ENCODE results near the gene HPSE.

Gene HPSE

DNA sequence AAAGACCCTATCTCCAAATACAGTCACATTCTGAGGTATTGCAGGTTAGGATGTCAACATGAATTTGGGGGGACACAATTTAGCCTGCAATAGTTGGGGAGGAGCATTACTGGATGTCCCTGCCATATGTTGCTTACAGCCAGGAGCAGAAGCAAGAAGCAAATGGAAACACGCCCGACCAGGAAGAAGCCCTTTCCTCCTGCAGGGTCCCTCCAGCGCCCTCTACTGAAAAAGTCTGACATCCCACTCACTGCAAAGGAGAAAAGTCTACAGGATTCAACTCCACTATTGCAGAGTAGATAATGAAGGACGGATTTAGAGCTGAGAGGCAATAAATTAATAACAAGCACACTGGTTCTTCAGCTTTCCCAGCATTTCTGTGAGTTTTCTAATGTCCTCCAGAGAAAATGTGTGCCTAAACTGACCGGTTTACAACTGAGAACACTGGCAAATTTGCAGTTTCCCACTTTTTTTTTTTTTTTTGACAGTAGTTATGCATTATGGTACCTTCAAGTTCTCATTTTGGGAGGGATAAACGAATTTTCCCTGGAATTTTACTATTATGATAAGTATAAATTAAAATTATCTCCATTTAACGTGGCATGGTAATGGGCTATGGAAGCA lies 81.8 kb downstream of the HPSE start:
- Histone ChIP-seq H3K4me2 (ENCODE audit: insufficient read depth, low read length, poor library complexity, severe bottlenecking) (no peak overlapping the region), H3K23ac (ENCODE audit: low read depth, low read length, poor library complexity) (no peak overlapping the region), H3K9me3 (replicated peaks in 1 of 2; ENCODE audit: control insufficient read depth in 2 of 2, insufficient read depth in 1 of 2, low read depth in 1 of 2, low read length in 2 of 2) (no peaks in the 10 kb centered on the region), H2BK120ac (ENCODE audit: low read depth, low read length) (no peak overlapping the region), H2AFZ (ENCODE audit: low read length) (no peak overlapping the region), H2BK5ac (ENCODE audit: low read length) (no peak overlapping the region), H3K4ac (ENCODE audit: low read length) (no peak overlapping the region), H2AK5ac (ENCODE audit: low read depth, low read length) (no peak overlapping the region), H3K36me3 (replicated peaks in 1 of 2; ENCODE audit: control insufficient read depth in 2 of 2, insufficient read depth in 2 of 2, low read length in 2 of 2) (peaks cover 0 to 8% of the 10 kb centered on the region in 2 donors), H3K9ac (ENCODE audit: low read depth, low read length, poor library complexity) (no peak overlapping the region), H3K27ac (replicated peaks; ENCODE audit: low read length) (no peak overlapping the region), H4K91ac (ENCODE audit: low read depth, low read length, poor library complexity) (no peak overlapping the region), H3K27me3 (ENCODE audit: control insufficient read depth in 3 of 3, insufficient read depth in 3 of 3, low read depth in 1 of 3, low read length in 3 of 3) (no peaks in the 10 kb centered on the region), H3K4me3 (ENCODE audit: low read length in 2 of 2) (no peak overlapping the region), H2BK12ac (ENCODE audit: low read length) (no peak overlapping the region), H3K18ac (ENCODE audit: low read length) (no peak overlapping the region), H4K8ac (ENCODE audit: low read depth, low read length) (no peak overlapping the region), H3K14ac (ENCODE audit: low read length) (no peak overlapping the region), H3K79me1 (ENCODE audit: low read depth, low read length) (no peaks in the 10 kb centered on the region), H2BK15ac (ENCODE audit: low read length) (no peak overlapping the region), H3K4me1 (ENCODE audit: control insufficient read depth in 2 of 2, insufficient read depth in 1 of 2, low read depth in 1 of 2, low read length in 2 of 2) (peaks cover 6 to 11% of the 10 kb centered on the region in 2 donors)
- no CpG with 5 or more reads among the region's 7 CpGs for WGBS, 2 donors (ENCODE audit: extremely low coverage in 2 of 2, insufficient read length in 2 of 2, insufficient replicate concordance in 1 of 2)
- peak; percentile 51 for DNase-seq (ENCODE audit: low spot score)

DNA sequence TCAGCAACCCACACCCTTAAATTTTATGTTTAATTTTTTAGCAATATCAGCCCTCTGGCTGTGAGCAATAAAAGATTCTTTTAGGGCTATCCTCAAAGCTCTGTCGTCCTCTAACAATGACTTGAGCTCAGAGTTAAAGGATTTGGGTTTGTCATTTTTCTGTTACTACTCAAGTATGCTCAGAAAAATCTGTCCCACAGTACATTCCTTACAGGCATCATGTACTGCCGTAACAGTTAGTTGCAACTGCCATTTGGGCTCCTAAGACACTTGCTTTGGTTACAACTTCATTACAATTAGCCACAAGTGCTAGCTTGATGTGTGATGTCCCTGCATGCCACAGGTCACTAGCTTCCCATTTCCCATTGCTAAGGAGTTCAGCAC lies 83.2 kb downstream of the HPSE start:
- no peak for DNase-seq (ENCODE audit: low spot score)
- Histone ChIP-seq H3K4me2 (ENCODE audit: insufficient read depth, low read length, poor library complexity, severe bottlenecking) (no peak overlapping the region), H3K18ac (ENCODE audit: low read length) (no peak overlapping the region), H4K8ac (ENCODE audit: low read depth, low read length) (no peak overlapping the region), H3K4me1 (ENCODE audit: control insufficient read depth in 2 of 2, insufficient read depth in 1 of 2, low read depth in 1 of 2, low read length in 2 of 2) (peaks cover 5 to 7% of the 10 kb centered on the region in 2 donors), H3K14ac (ENCODE audit: low read length) (no peak overlapping the region), H4K91ac (ENCODE audit: low read depth, low read length, poor library complexity) (no peak overlapping the region), H3K4ac (ENCODE audit: low read length) (no peak overlapping the region), H2AFZ (ENCODE audit: low read length) (no peak overlapping the region), H2BK12ac (ENCODE audit: low read length) (no peak overlapping the region), H2AK5ac (ENCODE audit: low read depth, low read length) (no peak overlapping the region), H3K9me3 (replicated peaks in 1 of 2; ENCODE audit: control insufficient read depth in 2 of 2, insufficient read depth in 1 of 2, low read depth in 1 of 2, low read length in 2 of 2) (no peaks in the 10 kb centered on the region), H3K9ac (ENCODE audit: low read depth, low read length, poor library complexity) (no peak overlapping the region), H2BK15ac (ENCODE audit: low read length) (no peak overlapping the region), H3K27ac (replicated peaks; ENCODE audit: low read length) (no peak overlapping the region), H2BK5ac (ENCODE audit: low read length) (no peak overlapping the region), H3K4me3 (ENCODE audit: low read length in 2 of 2) (no peak overlapping the region), H3K27me3 (ENCODE audit: control insufficient read depth in 3 of 3, insufficient read depth in 3 of 3, low read depth in 1 of 3, low read length in 3 of 3) (no peaks in the 10 kb centered on the region), H3K36me3 (replicated peaks in 1 of 2; ENCODE audit: control insufficient read depth in 2 of 2, insufficient read depth in 2 of 2, low read length in 2 of 2) (no peaks in the 10 kb centered on the region), H3K79me1 (ENCODE audit: low read depth, low read length) (no peaks in the 10 kb centered on the region), H3K23ac (ENCODE audit: low read depth, low read length, poor library complexity) (no peak overlapping the region), H2BK120ac (ENCODE audit: low read depth, low read length) (no peak overlapping the region)
- WGBS, 2 donors (ENCODE audit: extremely low coverage in 2 of 2, insufficient read length in 2 of 2, insufficient replicate concordance in 1 of 2), result no CpG with 5 or more reads among the region's 2 CpGs

DNA sequence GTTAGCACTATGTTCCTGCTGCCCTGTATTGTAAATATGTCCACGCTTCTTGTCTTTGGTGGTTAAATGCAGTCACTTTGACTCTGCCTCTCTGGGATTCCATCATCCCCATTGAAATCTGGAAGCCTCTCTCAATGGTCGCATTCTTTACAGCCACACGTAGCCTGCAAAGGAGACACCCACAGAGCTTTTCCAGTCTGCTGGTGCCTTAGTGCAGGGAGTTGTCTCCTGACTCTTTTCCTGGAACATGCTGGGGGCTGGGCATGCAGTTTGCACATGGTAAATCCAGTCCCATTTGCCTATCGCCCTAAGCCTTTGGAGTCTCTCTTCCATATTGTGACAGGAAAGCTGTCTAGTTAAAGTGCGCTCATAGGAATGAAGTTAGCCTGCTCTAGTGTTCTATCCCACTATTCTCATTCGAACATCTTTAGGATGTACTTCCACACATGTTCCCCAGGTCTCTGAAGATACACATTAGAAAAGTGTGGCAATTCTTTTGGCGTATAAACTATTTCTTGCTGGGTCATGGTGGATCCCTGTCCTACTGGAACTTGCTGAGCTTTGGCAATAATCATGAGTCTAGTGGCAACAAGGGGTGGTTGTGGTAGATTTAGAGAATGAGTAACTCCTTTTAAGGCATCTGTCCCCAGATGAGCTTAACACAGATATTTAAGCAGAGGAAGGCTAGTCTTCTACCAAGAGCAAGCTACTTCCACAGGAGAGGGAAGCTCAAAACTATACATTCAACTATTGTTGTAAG lies 83.8 kb downstream of the HPSE start:
- Histone ChIP-seq H2BK12ac (ENCODE audit: low read length) (no peak overlapping the region), H3K4ac (ENCODE audit: low read length) (no peak overlapping the region), H3K4me2 (ENCODE audit: insufficient read depth, low read length, poor library complexity, severe bottlenecking) (no peak overlapping the region), H3K9ac (ENCODE audit: low read depth, low read length, poor library complexity) (no peak overlapping the region), H2AK5ac (ENCODE audit: low read depth, low read length) (no peak overlapping the region), H3K9me3 (replicated peaks in 1 of 2; ENCODE audit: control insufficient read depth in 2 of 2, insufficient read depth in 1 of 2, low read depth in 1 of 2, low read length in 2 of 2) (no peaks in the 10 kb centered on the region), H4K8ac (ENCODE audit: low read depth, low read length) (no peak overlapping the region), H3K36me3 (replicated peaks in 1 of 2; ENCODE audit: control insufficient read depth in 2 of 2, insufficient read depth in 2 of 2, low read length in 2 of 2) (no peaks in the 10 kb centered on the region), H2BK5ac (ENCODE audit: low read length) (no peak overlapping the region), H2BK15ac (ENCODE audit: low read length) (no peak overlapping the region), H3K14ac (ENCODE audit: low read length) (no peak overlapping the region), H3K4me1 (ENCODE audit: control insufficient read depth in 2 of 2, insufficient read depth in 1 of 2, low read depth in 1 of 2, low read length in 2 of 2) (peaks cover 5 to 7% of the 10 kb centered on the region in 2 donors), H2AFZ (ENCODE audit: low read length) (peak overlapping the region; percentile 42), H3K27ac (replicated peaks; ENCODE audit: low read length) (no peak overlapping the region), H2BK120ac (ENCODE audit: low read depth, low read length) (no peak overlapping the region), H3K79me1 (ENCODE audit: low read depth, low read length) (no peaks in the 10 kb centered on the region), H4K91ac (ENCODE audit: low read depth, low read length, poor library complexity) (no peak overlapping the region), H3K27me3 (ENCODE audit: control insufficient read depth in 3 of 3, insufficient read depth in 3 of 3, low read depth in 1 of 3, low read length in 3 of 3) (no peaks in the 10 kb centered on the region), H3K23ac (ENCODE audit: low read depth, low read length, poor library complexity) (no peak overlapping the region), H3K18ac (ENCODE audit: low read length) (no peak overlapping the region), H3K4me3 (ENCODE audit: low read length in 2 of 2) (no peak overlapping the region)
- DNase-seq (ENCODE audit: low spot score), result no peak
- no CpG with 5 or more reads among the region's 7 CpGs for WGBS, 2 donors (ENCODE audit: extremely low coverage in 2 of 2, insufficient read length in 2 of 2, insufficient replicate concordance in 1 of 2)

DNA sequence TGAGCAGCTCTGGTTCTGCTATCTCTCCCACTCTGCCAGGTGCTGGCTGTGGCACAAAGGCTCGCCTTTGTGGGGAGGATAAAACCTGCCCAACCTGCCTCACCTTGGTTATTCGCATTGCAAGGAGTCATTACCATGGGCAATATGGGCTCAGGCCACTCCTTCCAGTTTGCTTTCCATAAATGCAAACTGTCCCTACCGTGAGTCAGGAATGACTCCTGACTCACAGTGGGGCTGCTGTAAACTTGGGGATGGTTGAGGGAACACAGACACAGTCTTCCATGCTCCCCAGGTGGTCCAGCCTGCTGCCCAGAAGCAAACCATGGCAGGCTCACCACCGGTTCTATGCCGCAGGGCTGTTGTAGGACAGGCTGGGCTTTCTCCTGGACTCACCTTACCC lies 86.2 kb downstream of the HPSE start:
- Histone ChIP-seq H2AK5ac (ENCODE audit: low read depth, low read length) (no peak overlapping the region), H3K4me1 (ENCODE audit: control insufficient read depth in 2 of 2, insufficient read depth in 1 of 2, low read depth in 1 of 2, low read length in 2 of 2) (peaks cover 5% of the 10 kb centered on the region in 2 donors), H3K79me1 (ENCODE audit: low read depth, low read length) (no peaks in the 10 kb centered on the region), H3K9ac (ENCODE audit: low read depth, low read length, poor library complexity) (no peak overlapping the region), H4K8ac (ENCODE audit: low read depth, low read length) (no peak overlapping the region), H3K27ac (replicated peaks; ENCODE audit: low read length) (no peak overlapping the region), H2BK12ac (ENCODE audit: low read length) (no peak overlapping the region), H3K36me3 (replicated peaks in 1 of 2; ENCODE audit: control insufficient read depth in 2 of 2, insufficient read depth in 2 of 2, low read length in 2 of 2) (no peaks in the 10 kb centered on the region), H3K4ac (ENCODE audit: low read length) (no peak overlapping the region), H2BK15ac (ENCODE audit: low read length) (no peak overlapping the region), H3K27me3 (ENCODE audit: control insufficient read depth in 3 of 3, insufficient read depth in 3 of 3, low read depth in 1 of 3, low read length in 3 of 3) (no peaks in the 10 kb centered on the region), H3K4me2 (ENCODE audit: insufficient read depth, low read length, poor library complexity, severe bottlenecking) (no peak overlapping the region), H3K14ac (ENCODE audit: low read length) (no peak overlapping the region), H2BK120ac (ENCODE audit: low read depth, low read length) (no peak overlapping the region), H3K4me3 (ENCODE audit: low read length in 2 of 2) (no peak overlapping the region), H3K23ac (ENCODE audit: low read depth, low read length, poor library complexity) (no peak overlapping the region), H2BK5ac (ENCODE audit: low read length) (no peak overlapping the region), H3K9me3 (replicated peaks in 1 of 2; ENCODE audit: control insufficient read depth in 2 of 2, insufficient read depth in 1 of 2, low read depth in 1 of 2, low read length in 2 of 2) (no peaks in the 10 kb centered on the region), H2AFZ (ENCODE audit: low read length) (no peak overlapping the region), H3K18ac (ENCODE audit: low read length) (no peak overlapping the region), H4K91ac (ENCODE audit: low read depth, low read length, poor library complexity) (no peak overlapping the region)
- DNase-seq (ENCODE audit: low spot score), result no peak
- no CpG with 5 or more reads among the region's 5 CpGs for WGBS, 2 donors (ENCODE audit: extremely low coverage in 2 of 2, insufficient read length in 2 of 2, insufficient replicate concordance in 1 of 2)

Data from neuronal stem cell (in vitro differentiated cells).